ENCODE data around the gene DAAM1. TPM values are rescaled to one million over a fixed set of nuclear protein-coding genes. Genes with fewer than 3 reads are reported as not detected.

DAAM1 gene
- total RNA-seq, 1 donor from 2014 or later = 39.5 TPM

- H3K27me3 ChIP-seq = no peaks in the 10 kb centered on the region
- no peaks in the 10 kb centered on the region for H3K79me2 ChIP-seq (ENCODE audit: low read depth)
- DNase-seq (ENCODE audit: low spot score) = no peak
- H3K9ac ChIP-seq = no peak overlapping the region
- no peaks in the 10 kb centered on the region for H3K9me3 ChIP-seq (ENCODE audit: low read depth)
- no peaks in the 10 kb centered on the region for H3K36me3 ChIP-seq
- H4K20me1 ChIP-seq (ENCODE audit: low read depth) = no peaks in the 10 kb centered on the region
- H3F3A ChIP-seq (ENCODE audit: low read depth) = no peaks in the 10 kb centered on the region
- no peak overlapping the region for H3K27ac ChIP-seq
- H3K36me3 Mint-ChIP-seq = peaks cover 37% of the 10 kb centered on the region
- H3K4me3 ChIP-seq = no peak overlapping the region
- H3K27me3 Mint-ChIP-seq (ENCODE audit: insufficient read depth, low read depth) = peaks cover 2% of the 10 kb centered on the region
- H3K4me1 ChIP-seq = peaks cover 7% of the 10 kb centered on the region
- no peak overlapping the region for H3K4me3 Mint-ChIP-seq
- no peaks in the 10 kb centered on the region for H3K9me3 Mint-ChIP-seq
- no peak overlapping the region for H3K4me2 ChIP-seq
- H3K27ac Mint-ChIP-seq = no peak overlapping the region
- peaks cover 11% of the 10 kb centered on the region for H3K4me1 Mint-ChIP-seq
- H2AFZ ChIP-seq (replicated peaks) = no peak overlapping the region
- TF ChIP-seq CTCF (IDR thresholded peaks at IDR 0.05) (no peak), EZH2 (IDR thresholded peaks at IDR 0.05) (no peak), EZH2phosphoT487 (IDR thresholded peaks at IDR 0.05) (no peak)
These were observed 104.6 kb downstream of the DAAM1 start for GRCh38 chr14:59292921-59293534.

- no peak overlapping the region for H3K4me3 Mint-ChIP-seq
- peaks cover 32% of the 10 kb centered on the region for H3K36me3 Mint-ChIP-seq
- no peak for TF ChIP-seq CTCF (IDR thresholded peaks at IDR 0.05)
- TF ChIP-seq EZH2phosphoT487 (IDR thresholded peaks at IDR 0.05) = no peak
- no peak for TF ChIP-seq EZH2 (IDR thresholded peaks at IDR 0.05)
- peaks cover 7% of the 10 kb centered on the region for H3K4me1 ChIP-seq
- no peaks in the 10 kb centered on the region for H3F3A ChIP-seq (ENCODE audit: low read depth)
- H3K4me3 ChIP-seq = no peak overlapping the region
- H3K9me3 Mint-ChIP-seq = no peaks in the 10 kb centered on the region
- H3K9me3 ChIP-seq (ENCODE audit: low read depth) = no peaks in the 10 kb centered on the region
- no peaks in the 10 kb centered on the region for H3K27me3 ChIP-seq
- H3K27me3 Mint-ChIP-seq (ENCODE audit: insufficient read depth, low read depth) = peaks cover 4% of the 10 kb centered on the region
- no peaks in the 10 kb centered on the region for H3K79me2 ChIP-seq (ENCODE audit: low read depth)
- no peak overlapping the region for H3K9ac ChIP-seq
- H3K27ac ChIP-seq = no peak overlapping the region
- no peaks in the 10 kb centered on the region for H3K36me3 ChIP-seq
- no peak overlapping the region for H3K27ac Mint-ChIP-seq
- H2AFZ ChIP-seq (replicated peaks) = no peak overlapping the region
- H3K4me1 Mint-ChIP-seq = peaks cover 11% of the 10 kb centered on the region
- DNase-seq (ENCODE audit: low spot score) = no peak
- H4K20me1 ChIP-seq (ENCODE audit: low read depth) = no peaks in the 10 kb centered on the region
- H3K4me2 ChIP-seq = no peak overlapping the region
These were observed 105.6 kb downstream of the DAAM1 start for GRCh38 chr14:59293935-59294661.

GRCh38 chr14:59294662-59294992 is 106.2 kb downstream of the DAAM1 start:
- Mint-ChIP-seq H3K27ac (no peak overlapping the region), H3K36me3 (peaks cover 30% of the 10 kb centered on the region), H3K4me1 (peaks cover 11% of the 10 kb centered on the region), H3K9me3 (no peaks in the 10 kb centered on the region), H3K4me3 (no peak overlapping the region), H3K27me3 (ENCODE audit: insufficient read depth, low read depth) (peaks cover 4% of the 10 kb centered on the region)
- Histone ChIP-seq H3K4me1 (peaks cover 7% of the 10 kb centered on the region), H3K4me2 (no peak overlapping the region), H3K27me3 (no peaks in the 10 kb centered on the region), H3K27ac (no peak overlapping the region), H2AFZ (replicated peaks) (no peak overlapping the region), H3K36me3 (no peaks in the 10 kb centered on the region), H4K20me1 (ENCODE audit: low read depth) (no peaks in the 10 kb centered on the region), H3K9ac (no peak overlapping the region), H3K9me3 (ENCODE audit: low read depth) (no peaks in the 10 kb centered on the region), H3K79me2 (ENCODE audit: low read depth) (no peaks in the 10 kb centered on the region), H3F3A (ENCODE audit: low read depth) (no peaks in the 10 kb centered on the region), H3K4me3 (no peak overlapping the region)
- DNase-seq (ENCODE audit: low spot score) = no peak
- no peak for TF ChIP-seq EZH2phosphoT487 (IDR thresholded peaks at IDR 0.05)
- TF ChIP-seq EZH2 (IDR thresholded peaks at IDR 0.05) = no peak
- TF ChIP-seq CTCF (IDR thresholded peaks at IDR 0.05) = no peak
